Stimulated activated CD4-positive, alpha-beta T cell treated with anti-CD3 and anti-CD28 coated beads, Interleukin-12 subunit alpha, Interleukin-12 subunit beta, amount 100 ng/mL, for 48 hours (primary cell): ENCODE data around the gene RNF223.

Experiments
- DNase-seq, 3 donors: peaks; one replicate each; pipeline ENCODE4 v3.0.0-alpha.2; 2020; ENCODE audit warnings: low read depth in 2 of 3, low spot score in 1 of 3

The RNF223 gene

GRCh38 chr1:1073743-1074587, at the start of gene RNF223:
Gene RNF223, minus strand, starts transcription at chr1:1074306. Its CDS starts 1,740 bp downstream, at chr1:1072566.
- DNase-seq, result no peak

GRCh38 chr1:1122981-1123480, 48.9 kb upstream of the RNF223 start:
- no peak for DNase-seq

- DNase-seq, result peak; percentile 66 to 83 (median 81)
Measured at GRCh38 chr1:1122078-1122811, 48.1 kb upstream of the RNF223 start.

GRCh38 chr1:1121611-1122077, 47.5 kb upstream of the RNF223 start:
- no peak for DNase-seq

GRCh38 chr1:1120866-1121591, 46.9 kb upstream of the RNF223 start:
- DNase-seq, result no peak

- DNase-seq, result no peak
Measured at GRCh38 chr1:1120096-1120495, 46.0 kb upstream of the RNF223 start.

- no peak for DNase-seq
Measured at GRCh38 chr1:1119272-1119890, 45.3 kb upstream of the RNF223 start.

GRCh38 chr1:1118876-1119220, 44.7 kb upstream of the RNF223 start:
- no peak for DNase-seq

GRCh38 chr1:1118011-1118875, 44.1 kb upstream of the RNF223 start:
- no peak for DNase-seq

GRCh38 chr1:1117469-1117831, 43.3 kb upstream of the RNF223 start:
- DNase-seq, result no peak

GRCh38 chr1:1116701-1117468, 42.8 kb upstream of the RNF223 start:
- peak in 1 of 3 donors; percentile 30 for DNase-seq

GRCh38 chr1:1115786-1116700, 41.9 kb upstream of the RNF223 start, which contains the start of gene C1orf159:
Gene C1orf159, minus strand, starts transcription at chr1:1116089. Its CDS starts 24,546 bp downstream, at chr1:1091543.
- DNase-seq, result peak; percentile 96 to 98 (median 98)

- DNase-seq, result no peak
Measured at GRCh38 chr1:1115136-1115785, 41.2 kb upstream of the RNF223 start.

- no peak for DNase-seq
Measured at GRCh38 chr1:1114431-1114830, 40.3 kb upstream of the RNF223 start.

- no peak for DNase-seq
Measured at GRCh38 chr1:1112237-1112985, 38.3 kb upstream of the RNF223 start.

GRCh38 chr1:1111516-1112236, 37.6 kb upstream of the RNF223 start:
- no peak for DNase-seq
